Muscle of leg (tissue), 11 donors: ENCODE results near the gene GRK4. TPM values are rescaled to one million over a fixed set of nuclear protein-coding genes. Genes with fewer than 3 reads are reported as not detected.
"Not testable (repeated sequence)": the region's sequence is repeated elsewhere in the genome, so short reads cannot be mapped to it uniquely, and the experiment has no call there.

ENCODE experiments used
- DNase-seq: peaks from one replicate; pipeline ENCODE4 v3.0.0; 2013
- H3K27ac ChIP-seq: one replicate; pipeline ENCODE4 v1.5.1; 2013; ENCODE audit warnings: mild to moderate bottlenecking, low read length, control low read depth
- H3K27me3 ChIP-seq: one replicate; pipeline ENCODE4 v1.6.1; 2013; ENCODE audit warnings: low read length; ENCODE audit not compliant: control insufficient read depth, insufficient read depth
- H3K36me3 ChIP-seq: one replicate; pipeline ENCODE4 v1.6.1; 2013; ENCODE audit warnings: low read length; ENCODE audit not compliant: control insufficient read depth, insufficient read depth
- H3K4me1 ChIP-seq: one replicate; pipeline ENCODE4 v1.6.1; 2013; ENCODE audit warnings: low read length; ENCODE audit not compliant: control insufficient read depth, insufficient read depth
- H3K4me3 ChIP-seq: one replicate; pipeline ENCODE4 v1.5.1; 2013; ENCODE audit warnings: low read length, control low read depth
- H3K9me3 ChIP-seq: replicated peaks from 2 replicates; pipeline ENCODE4 v1.6.1; 2013; ENCODE audit warnings: low read depth, low read length; ENCODE audit not compliant: control insufficient read depth
- WGBS: methylation state at CpG from one replicate; pipeline ENCODE4 v1.1.5; 2013; ENCODE audit warnings: missing lambda C conversion rate; ENCODE audit not compliant: insufficient coverage; 5-methylcytosine and 5-hydroxymethylcytosine counted together
- polyA plus RNA-seq, 8 donors: library from polyadenylated mRNA; unstranded; fragments of 120-200 nt; gene quantifications; one replicate each; pipeline versions ENCODE4 v1.2.1 to v1.2.3, GENCODE V29; 2013; ENCODE audit warnings: inconsistent platforms in 1 of 8, low replicate concordance in 1 of 8; ENCODE audit not compliant: insufficient read length in 8 of 8, insufficient read depth in 1 of 8
- total RNA-seq: library from RNA; stranded (reverse); fragments of 120-200 nt; gene quantifications from one replicate; pipeline ENCODE4 v1.2.4, GENCODE V29; 2013

Gene GRK4
- total and polyA plus RNA-seq, 9 donors, result 6.7 to 16.1 (median 8.8) TPM

GRCh38 chr4:2981256-2981819 is 18.0 kb downstream of the GRK4 start:
- Histone ChIP-seq H3K4me3 (no peak overlapping the region), H3K27ac (no peak overlapping the region), H3K36me3 (no peaks in the 10 kb centered on the region), H3K9me3 (peaks cover 10% of the 10 kb centered on the region), H3K27me3 (no peaks in the 10 kb centered on the region), H3K4me1 (no peaks in the 10 kb centered on the region)
- WGBS, result 85% methylated on average over 4 of the region's 4 CpGs
- no peak for DNase-seq

GRCh38 chr4:2982012-2982411 is 18.6 kb downstream of the GRK4 start:
- H3K9me3 ChIP-seq, result peaks cover 11% of the 10 kb centered on the region
- H3K27ac ChIP-seq, result no peak overlapping the region
- H3K4me1 ChIP-seq, result no peaks in the 10 kb centered on the region
- no peak for DNase-seq
- no peaks in the 10 kb centered on the region for H3K36me3 ChIP-seq
- no peaks in the 10 kb centered on the region for H3K27me3 ChIP-seq
- no peak overlapping the region for H3K4me3 ChIP-seq
- WGBS, result 55% methylated on average over 2 of the region's 4 CpGs

GRCh38 chr4:2983715-2984114 is 20.3 kb downstream of the GRK4 start:
- H3K27me3 ChIP-seq, H3K36me3 ChIP-seq, H3K4me1 ChIP-seq, H3K27ac ChIP-seq, H3K4me3 ChIP-seq, DNase-seq: not testable (repeated sequence)
- WGBS, result no CpG with 5 or more reads among the region's 7 CpGs
- peaks cover 12% of the 10 kb centered on the region for H3K9me3 ChIP-seq

- Histone ChIP-seq H3K4me1 (no peaks in the 10 kb centered on the region), H3K36me3 (no peaks in the 10 kb centered on the region), H3K27me3 (no peaks in the 10 kb centered on the region), H3K27ac (no peak overlapping the region), H3K4me3 (no peak overlapping the region), H3K9me3 (peaks cover 2% of the 10 kb centered on the region)
- no peak for DNase-seq
- 90% methylated on average over 2 of the region's 4 CpGs for WGBS
Observed at GRCh38 chr4:2991243-2991642, 27.9 kb downstream of the GRK4 start.

- Histone ChIP-seq H3K27ac (no peak overlapping the region), H3K4me1 (no peaks in the 10 kb centered on the region), H3K36me3 (no peaks in the 10 kb centered on the region), H3K4me3 (no peak overlapping the region), H3K27me3 (no peaks in the 10 kb centered on the region), H3K9me3 (no peaks in the 10 kb centered on the region)
- no peak for DNase-seq
- WGBS, result 100% methylated on average over 1 of the region's 4 CpGs
Observed at GRCh38 chr4:2994917-2995316, 31.5 kb downstream of the GRK4 start.

GRCh38 chr4:2995546-2996265 is 32.3 kb downstream of the GRK4 start:
- WGBS, result 25% methylated on average over 1 of the region's 4 CpGs
- DNase-seq, result no peak
- Histone ChIP-seq H3K27ac (no peak overlapping the region), H3K4me3 (no peak overlapping the region), H3K27me3 (no peaks in the 10 kb centered on the region), H3K4me1 (no peaks in the 10 kb centered on the region), H3K9me3 (no peaks in the 10 kb centered on the region), H3K36me3 (no peaks in the 10 kb centered on the region)

GRCh38 chr4:2996415-2996814 is 33.0 kb downstream of the GRK4 start:
- 100% methylated on average over 1 of the region's 4 CpGs for WGBS

GRCh38 chr4:3007724-3008123 is 44.4 kb downstream of the GRK4 start:
- no CpG with 5 or more reads among the region's 2 CpGs for WGBS
- H3K36me3 ChIP-seq, result no peaks in the 10 kb centered on the region
- no peaks in the 10 kb centered on the region for H3K9me3 ChIP-seq
- H3K4me3 ChIP-seq, result no peak overlapping the region
- DNase-seq, result no peak
- H3K4me1 ChIP-seq, result no peaks in the 10 kb centered on the region
- H3K27me3 ChIP-seq, result no peaks in the 10 kb centered on the region
- H3K27ac ChIP-seq, result no peak overlapping the region

More at GRCh38 chr4:2996415-2996814, 33.0 kb downstream of the GRK4 start:
- H3K27me3 ChIP-seq, result no peaks in the 10 kb centered on the region
- no peak overlapping the region for H3K27ac ChIP-seq
- DNase-seq, result no peak
- no peaks in the 10 kb centered on the region for H3K4me1 ChIP-seq
- no peak overlapping the region for H3K4me3 ChIP-seq
- no peaks in the 10 kb centered on the region for H3K9me3 ChIP-seq
- no peaks in the 10 kb centered on the region for H3K36me3 ChIP-seq

GRCh38 chr4:3009422-3009821 is 46.1 kb downstream of the GRK4 start:
- WGBS, result 25% methylated on average over 1 of the region's 7 CpGs
- H3K36me3 ChIP-seq, result no peaks in the 10 kb centered on the region
- H3K27me3 ChIP-seq, result no peaks in the 10 kb centered on the region
- no peak for DNase-seq
- H3K9me3 ChIP-seq, result no peaks in the 10 kb centered on the region
- H3K4me3 ChIP-seq, result no peak overlapping the region
- H3K4me1 ChIP-seq, result no peaks in the 10 kb centered on the region
- H3K27ac ChIP-seq, result no peak overlapping the region

GRCh38 chr4:3010577-3010976 is 47.2 kb downstream of the GRK4 start:
- no peak for DNase-seq
- H3K9me3 ChIP-seq, result no peaks in the 10 kb centered on the region
- no peaks in the 10 kb centered on the region for H3K27me3 ChIP-seq
- H3K4me1 ChIP-seq, result no peaks in the 10 kb centered on the region
- H3K27ac ChIP-seq, result no peak overlapping the region
- H3K36me3 ChIP-seq, result no peaks in the 10 kb centered on the region
- no peak overlapping the region for H3K4me3 ChIP-seq
- WGBS, result 94% methylated on average over 2 of the region's 2 CpGs
